DOHH2 (cell line): ENCODE results near the gene SMIM44.
A peak's percentile ranks its signal among the peaks of the same experiment; 100 is the strongest.

ENCODE experiments used
- H3F3A ChIP-seq: fragments of 200-600 bp; sonication (generic), shearing (Covaris generic); 2 replicates; pipeline ENCODE4 v1.6.0; 2016; ENCODE audit warnings: antibody characterized with exemption, mild to moderate bottlenecking; ENCODE audit not compliant: control insufficient read depth, insufficient read depth
- H3K27ac ChIP-seq: fragments of 200-600 bp; sonication (generic); 2 replicates; pipeline ENCODE4 v1.5.1; 2014; ENCODE audit warnings: low read depth, mild to moderate bottlenecking, low read length, moderate library complexity
- H3K27me3 ChIP-seq: fragments of 200-600 bp; sonication (generic); 2 replicates; pipeline ENCODE4 v1.6.1; 2014; ENCODE audit warnings: mild to moderate bottlenecking, low read length, mixed read lengths; ENCODE audit not compliant: control insufficient read depth
- H3K36me3 ChIP-seq: fragments of 200-600 bp; sonication (generic); 2 replicates; pipeline ENCODE4 v1.6.1; 2014; ENCODE audit warnings: mild to moderate bottlenecking, low read length, moderate library complexity, mixed read lengths; ENCODE audit not compliant: control insufficient read depth
- H3K4me1 ChIP-seq: fragments of 200-600 bp; sonication (generic); 2 replicates; pipeline ENCODE4 v1.6.1; 2014; ENCODE audit warnings: mild to moderate bottlenecking, low read length, mixed read lengths; ENCODE audit not compliant: control insufficient read depth
- H3K4me2 ChIP-seq: fragments of 200-600 bp; sonication (generic); 2 replicates; pipeline ENCODE4 v1.6.0; 2014; ENCODE audit warnings: mild to moderate bottlenecking, low read length, moderate library complexity
- H3K4me3 ChIP-seq: fragments of 200-600 bp; sonication (generic); 2 replicates; pipeline ENCODE4 v1.5.1; 2014; ENCODE audit warnings: mild to moderate bottlenecking, low read length, mixed read lengths
- H3K79me2 ChIP-seq: fragments of 200-600 bp; sonication (generic); 2 replicates; pipeline ENCODE4 v1.6.1; 2014; ENCODE audit warnings: mild to moderate bottlenecking, low read length, mixed read lengths; ENCODE audit not compliant: control insufficient read depth
- H3K9me2 ChIP-seq: fragments of 200-600 bp; sonication (generic); replicated peaks from 2 replicates; pipeline ENCODE4 v1.6.1; 2014; ENCODE audit warnings: mild to moderate bottlenecking, low read length, mixed read lengths; ENCODE audit not compliant: control insufficient read depth
- H3K9me3 ChIP-seq: fragments of 200-600 bp; sonication (generic); 2 replicates; pipeline ENCODE4 v1.6.1; 2014; ENCODE audit warnings: antibody characterized with exemption, low read length, mixed read lengths; ENCODE audit not compliant: control insufficient read depth, insufficient read depth
- H4K20me1 ChIP-seq: fragments of 200-600 bp; sonication (generic); 2 replicates; pipeline ENCODE4 v1.6.0; 2014; ENCODE audit warnings: low read depth, mild to moderate bottlenecking, antibody characterized with exemption, low read length, moderate library complexity; ENCODE audit not compliant: control insufficient read depth, insufficient read depth
- CTCF ChIP-seq: fragments of 200-600 bp; sonication (generic); IDR thresholded peaks from one replicate; pipeline ENCODE4 v1.5.1; 2014; ENCODE audit warnings: antibody characterized with exemption, mild to moderate bottlenecking, low read depth, low read length; ENCODE audit not compliant: poor library complexity, severe bottlenecking
- EZH2phosphoT487 ChIP-seq: fragments of 200-600 bp; sonication (generic); IDR thresholded peaks from 2 replicates; pipeline ENCODE4 v1.6.1; 2017; ENCODE audit warnings: borderline replicate concordance, mild to moderate bottlenecking, antibody characterized with exemption, low read length, moderate library complexity, mixed read lengths

The SMIM44 gene

GRCh38 chr19:3504735-3505134 lies 21.5 kb upstream of the SMIM44 start:
- no peak for TF ChIP-seq CTCF
- no peak for TF ChIP-seq EZH2phosphoT487
- peaks cover 22% of the 10 kb centered on the region for H3K36me3 ChIP-seq
- H3K9me3 ChIP-seq = no peaks in the 10 kb centered on the region
- peaks cover 27% of the 10 kb centered on the region for H3K4me1 ChIP-seq
- no peaks in the 10 kb centered on the region for H3K27me3 ChIP-seq
- H3K79me2 ChIP-seq = peaks cover 43% of the 10 kb centered on the region
- H3F3A ChIP-seq = no peaks in the 10 kb centered on the region; the same call in 1 of the 2 replicates
- H4K20me1 ChIP-seq = peaks cover 10% of the 10 kb centered on the region; the same call in 1 of the 2 replicates
- no peaks in the 10 kb centered on the region for H3K9me2 ChIP-seq
- H3K4me2 ChIP-seq = peak overlapping the region; percentile 68
- peak overlapping the region; percentile 74 for H3K4me3 ChIP-seq
- no peak overlapping the region for H3K27ac ChIP-seq

DNA sequence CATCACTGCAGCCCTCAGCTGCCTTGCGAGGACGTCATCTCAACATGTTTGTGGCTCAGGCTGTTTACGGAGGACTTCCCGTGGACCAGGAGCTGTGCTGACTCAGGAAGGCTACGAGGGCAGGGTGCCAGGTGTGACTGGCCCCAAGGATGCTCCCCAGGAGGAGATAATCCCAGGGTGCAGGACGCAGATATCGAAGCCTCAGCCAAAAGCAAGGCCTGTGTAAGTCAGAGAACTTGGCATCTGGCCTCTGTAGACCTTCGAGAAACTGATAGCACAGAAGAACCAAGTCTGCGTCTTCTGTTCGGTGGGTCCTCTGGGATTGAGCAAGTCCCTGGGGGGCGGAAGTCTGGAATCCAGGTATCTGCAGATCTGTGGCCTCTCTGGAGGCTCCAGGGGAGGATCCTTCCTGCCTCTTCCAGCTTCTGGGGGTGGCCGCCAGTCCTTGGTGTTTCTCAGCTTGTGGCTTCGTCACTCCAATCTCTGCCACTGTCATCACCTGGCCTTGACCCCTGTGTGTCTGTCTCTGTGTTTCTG lies 19.9 kb upstream of the SMIM44 start:
- H3K9me2 ChIP-seq = no peaks in the 10 kb centered on the region
- H3K9me3 ChIP-seq = no peaks in the 10 kb centered on the region
- TF ChIP-seq EZH2phosphoT487 (no peak), CTCF (no peak)
- H4K20me1 ChIP-seq = peaks cover 7% of the 10 kb centered on the region; the same call in 1 of the 2 replicates
- no peak overlapping the region for H3K4me3 ChIP-seq
- no peak overlapping the region for H3K27ac ChIP-seq
- no peak overlapping the region for H3K4me2 ChIP-seq
- H3K36me3 ChIP-seq = peaks cover 8% of the 10 kb centered on the region
- no peaks in the 10 kb centered on the region; the same call in 1 of the 2 replicates for H3F3A ChIP-seq
- H3K79me2 ChIP-seq = peaks cover 43% of the 10 kb centered on the region
- H3K27me3 ChIP-seq = no peaks in the 10 kb centered on the region
- peaks cover 35% of the 10 kb centered on the region for H3K4me1 ChIP-seq

GRCh38 chr19:3501780-3502179 lies 18.5 kb upstream of the SMIM44 start:
- no peak for TF ChIP-seq EZH2phosphoT487
- TF ChIP-seq CTCF = no peak
- Histone ChIP-seq H3K9me3 (no peaks in the 10 kb centered on the region), H3K36me3 (peaks cover 9% of the 10 kb centered on the region), H3K27me3 (no peaks in the 10 kb centered on the region), H4K20me1 (no peaks in the 10 kb centered on the region), H3F3A (no peaks in the 10 kb centered on the region; the same call in 1 of the 2 replicates), H3K27ac (no peak overlapping the region), H3K4me1 (peaks cover 27% of the 10 kb centered on the region), H3K79me2 (peaks cover 43% of the 10 kb centered on the region), H3K4me3 (no peak overlapping the region), H3K4me2 (no peak overlapping the region), H3K9me2 (no peaks in the 10 kb centered on the region)
